A375 (cell line): ENCODE results near the gene ANKUB1. TPM values are rescaled to one million over a fixed set of nuclear protein-coding genes. Genes with fewer than 3 reads are reported as not detected.

Experiments used
- small RNA-seq: library from RNA; depleted of rRNA; stranded (forward); fragments of <200 nt; gene quantifications from one replicate; pipeline ENCODE3, GENCODE V24; 2014
- total RNA-seq: library from RNA; depleted of rRNA; stranded (reverse); fragments of >200 nt; shearing (Covaris generic); gene quantifications from 2 replicates; pipeline ENCODE4 v1.2.3, GENCODE V29; 2014; rRNA removed

ANKUB1 gene
- not detected in 2 replicates for total RNA-seq

GRCh38 chr3:149792452-149793270 lies at the start of gene ANKUB1:
ANKUB1 (minus strand) TSS chr3:149792554; CDS start chr3:149792366, 188 bp downstream.

GRCh38 chr3:149812606-149813366 lies 20.4 kb upstream of the ANKUB1 start, which contains the start of gene RNF13:
RNF13 (plus strand) TSS chr3:149813215; CDS start chr3:149846027, 32,812 bp downstream.

GRCh38 chr3:149752051-149752787 lies 40.1 kb downstream of the ANKUB1 start, which contains the start of gene COMMD2:
COMMD2 (minus strand) TSS chr3:149752489; CDS start chr3:149752444, 45 bp downstream.

Small RNA genes within 50 kb of the gene (small RNA-seq; reads per million reads assigned to genes)
- gene RNU6-507P = not detected

Other genes starting within 250 kb of the ANKUB1 start
- gene WWTR1, start 134.5 kb downstream of the ANKUB1 start, total RNA-seq = 264 and 312 TPM in 2 replicates
- 21.8 and 35.9 TPM in 2 replicates for gene COMMD2, start 40.1 kb downstream of the ANKUB1 start, total RNA-seq
- 19.5 and 22.1 TPM in 2 replicates for gene RNF13, start 20.7 kb upstream of the ANKUB1 start, total RNA-seq
- 131 and 146 TPM in 2 replicates for gene PFN2, start 178.3 kb upstream of the ANKUB1 start, total RNA-seq